Left lung (tissue), 10 donors: ENCODE results near the gene LAMA5. TPM values are rescaled to one million over a fixed set of nuclear protein-coding genes. Genes with fewer than 3 reads are reported as not detected.

ENCODE experiments used
- ATAC-seq: fragments of 200-7000 bp; cut with Tn5 transposase; one replicate; pipeline ENCODE4 v1.9.1; 2020; ENCODE audit warnings: moderate library complexity
- DNase-seq, 4 donors: peaks; one replicate each; pipeline ENCODE4 v3.0.0-alpha.2; 2013 to 2020
- H3K27ac ChIP-seq, 2 donors: fragments of 200-600 bp; sonication (generic) in 1 of 2; one replicate each; pipeline versions ENCODE4 v1.5.0 to v1.8.0; 2020 to 2021
- H3K27me3 ChIP-seq, 2 donors: fragments of 200-600 bp; sonication (generic) in 1 of 2; one replicate each; pipeline versions ENCODE4 v1.5.0 to v1.8.0; 2020 to 2021
- H3K36me3 ChIP-seq, 2 donors: fragments of 200-600 bp; sonication (generic) in 1 of 2; one replicate each; pipeline versions ENCODE4 v1.5.0 to v1.8.0; 2020 to 2021
- H3K4me1 ChIP-seq, 2 donors: fragments of 200-600 bp; one replicate each; pipeline ENCODE4 v1.8.0; 2021
- H3K4me3 ChIP-seq, 2 donors: fragments of 200-600 bp; sonication (generic) in 1 of 2; one replicate each; pipeline versions ENCODE4 v1.5.0 to v1.8.0; 2020 to 2021; ENCODE audit warnings: mild to moderate bottlenecking in 1 of 2
- H3K9me3 ChIP-seq, 2 donors: fragments of 200-600 bp; sonication (generic) in 1 of 2; one replicate each; pipeline versions ENCODE4 v1.5.0 to v1.8.0; 2020 to 2021
- intact Hi-C, 2 donors: fragments of 100-400 bp; cut with DNase I; formaldehyde crosslinking; loops; one replicate each; pipeline versions ENCODE4 v1.11.2 to v1.14.2; 2022
- polyA plus RNA-seq, 6 donors: library from polyadenylated mRNA; unstranded; fragments of 120-200 nt; gene quantifications; one replicate each; pipeline ENCODE4 v1.2.1, GENCODE V29; 2013; ENCODE audit not compliant: insufficient read length in 6 of 6
- total RNA-seq, 2 donors: library from RNA; stranded (reverse); fragmentation: NEBNext Ultra II Directional; extraction: Animal tissue kit (Norgen Biotek cat#: 25700); gene quantifications; one replicate each; pipeline ENCODE4 v1.2.1, GENCODE V29; 2021
- TF ChIP-seq, protein P1 (sequence below), 2 donors: fragments of 200-600 bp; sonication (generic) in 1 of 2; IDR thresholded peaks; one replicate each; pipeline versions ENCODE4 v1.5.0 to v1.8.0; 2021; ENCODE audit warnings: antibody characterized with exemption in 2 of 2
- donor health status: DM: no; HTN: yes; CAD: no.
- donor health status: DM: no; HTN: no; CAD: no.

The LAMA5 gene
- total and polyA plus RNA-seq, 8 donors, result 123 to 267 (median 158) TPM

DNA sequence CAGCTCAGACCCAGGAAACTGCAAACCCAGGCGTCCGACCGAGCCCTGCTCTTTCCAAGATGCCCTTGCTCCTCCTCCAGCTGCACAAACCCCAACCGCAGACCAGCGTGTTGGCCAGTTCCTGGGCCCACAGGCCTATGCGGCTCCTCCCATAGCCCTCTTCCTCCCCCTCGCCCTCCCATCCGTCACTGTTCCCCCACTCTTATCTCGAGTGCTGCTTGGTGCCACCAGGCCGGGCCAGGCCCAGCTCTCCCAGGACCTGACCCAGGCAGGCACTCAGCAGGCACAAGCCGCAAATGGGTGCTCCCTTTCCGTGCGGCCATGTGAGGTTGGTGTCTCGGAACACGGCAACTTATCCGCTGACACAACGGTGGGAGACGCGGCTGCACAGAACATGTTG, 35.8 kb downstream of the LAMA5 start:
- H3K36me3 ChIP-seq, result peaks cover 0 to 93% of the 10 kb centered on the region in 2 donors
- intact Hi-C loops, result no loop called here

DNA sequence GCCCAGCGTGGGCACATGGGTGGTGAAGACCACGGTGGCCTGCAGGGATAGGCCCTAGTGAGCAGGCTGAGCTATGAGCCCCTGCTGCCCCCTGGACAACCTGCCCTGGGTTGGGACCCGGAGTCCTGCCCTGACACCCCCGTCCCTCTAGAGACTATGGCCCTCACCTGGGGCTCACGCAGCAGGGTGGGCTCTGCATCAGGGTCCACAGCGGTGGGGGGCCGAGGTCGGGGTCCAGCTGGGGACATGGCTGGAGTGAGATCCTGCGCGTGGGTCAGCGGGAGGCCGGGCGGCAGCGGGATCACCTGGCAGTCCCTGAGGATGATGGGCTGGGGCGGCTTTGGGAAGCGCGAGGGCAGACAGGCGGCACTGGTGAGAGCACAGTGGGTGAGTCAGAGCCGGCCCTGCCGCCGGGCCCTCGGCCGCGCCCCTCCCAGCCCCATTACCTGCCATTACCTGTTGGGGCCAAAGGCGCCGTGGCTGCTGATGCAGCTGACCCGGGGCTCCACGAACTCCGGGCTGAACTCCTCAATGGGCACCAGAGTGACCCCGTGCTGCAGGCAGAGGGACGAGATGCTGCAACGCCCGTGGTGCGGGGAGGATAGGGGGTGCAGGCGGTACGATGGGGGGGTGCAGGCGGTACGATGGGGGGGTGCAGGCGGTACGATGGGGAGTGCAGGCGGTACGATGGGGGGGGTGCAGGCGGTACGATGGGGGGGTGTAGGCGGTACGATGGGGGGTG, 36.4 kb downstream of the LAMA5 start:
- H3K27ac ChIP-seq, result no peak overlapping the region
- H3K9me3 ChIP-seq, result no peaks in the 10 kb centered on the region
- H3K4me1 ChIP-seq, result no peaks in the 10 kb centered on the region
- DNase-seq (peak in 1 of 4 donors; percentile 74), ATAC-seq (no peak)
- H3K36me3 ChIP-seq, result peaks cover 0 to 94% of the 10 kb centered on the region in 2 donors
- intact Hi-C loops, result no loop called here
- H3K27me3 ChIP-seq, result no peaks in the 10 kb centered on the region
- no peak overlapping the region for H3K4me3 ChIP-seq
- TF ChIP-seq, protein P1, sequence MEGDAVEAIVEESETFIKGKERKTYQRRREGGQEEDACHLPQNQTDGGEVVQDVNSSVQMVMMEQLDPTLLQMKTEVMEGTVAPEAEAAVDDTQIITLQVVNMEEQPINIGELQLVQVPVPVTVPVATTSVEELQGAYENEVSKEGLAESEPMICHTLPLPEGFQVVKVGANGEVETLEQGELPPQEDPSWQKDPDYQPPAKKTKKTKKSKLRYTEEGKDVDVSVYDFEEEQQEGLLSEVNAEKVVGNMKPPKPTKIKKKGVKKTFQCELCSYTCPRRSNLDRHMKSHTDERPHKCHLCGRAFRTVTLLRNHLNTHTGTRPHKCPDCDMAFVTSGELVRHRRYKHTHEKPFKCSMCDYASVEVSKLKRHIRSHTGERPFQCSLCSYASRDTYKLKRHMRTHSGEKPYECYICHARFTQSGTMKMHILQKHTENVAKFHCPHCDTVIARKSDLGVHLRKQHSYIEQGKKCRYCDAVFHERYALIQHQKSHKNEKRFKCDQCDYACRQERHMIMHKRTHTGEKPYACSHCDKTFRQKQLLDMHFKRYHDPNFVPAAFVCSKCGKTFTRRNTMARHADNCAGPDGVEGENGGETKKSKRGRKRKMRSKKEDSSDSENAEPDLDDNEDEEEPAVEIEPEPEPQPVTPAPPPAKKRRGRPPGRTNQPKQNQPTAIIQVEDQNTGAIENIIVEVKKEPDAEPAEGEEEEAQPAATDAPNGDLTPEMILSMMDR (IDR thresholded peaks at IDR 0.05), result no peak

More for the DNA sequence above, 35.8 kb downstream of the LAMA5 start:
- no peaks in the 10 kb centered on the region for H3K27me3 ChIP-seq
- DNase-seq (peak in 1 of 4 donors; percentile 65), ATAC-seq (no peak)
- TF ChIP-seq, protein P1 (IDR thresholded peaks at IDR 0.05), result no peak
- no peaks in the 10 kb centered on the region for H3K9me3 ChIP-seq
- H3K4me3 ChIP-seq, result no peak overlapping the region
- H3K27ac ChIP-seq, result no peak overlapping the region
- H3K4me1 ChIP-seq, result no peaks in the 10 kb centered on the region

DNA sequence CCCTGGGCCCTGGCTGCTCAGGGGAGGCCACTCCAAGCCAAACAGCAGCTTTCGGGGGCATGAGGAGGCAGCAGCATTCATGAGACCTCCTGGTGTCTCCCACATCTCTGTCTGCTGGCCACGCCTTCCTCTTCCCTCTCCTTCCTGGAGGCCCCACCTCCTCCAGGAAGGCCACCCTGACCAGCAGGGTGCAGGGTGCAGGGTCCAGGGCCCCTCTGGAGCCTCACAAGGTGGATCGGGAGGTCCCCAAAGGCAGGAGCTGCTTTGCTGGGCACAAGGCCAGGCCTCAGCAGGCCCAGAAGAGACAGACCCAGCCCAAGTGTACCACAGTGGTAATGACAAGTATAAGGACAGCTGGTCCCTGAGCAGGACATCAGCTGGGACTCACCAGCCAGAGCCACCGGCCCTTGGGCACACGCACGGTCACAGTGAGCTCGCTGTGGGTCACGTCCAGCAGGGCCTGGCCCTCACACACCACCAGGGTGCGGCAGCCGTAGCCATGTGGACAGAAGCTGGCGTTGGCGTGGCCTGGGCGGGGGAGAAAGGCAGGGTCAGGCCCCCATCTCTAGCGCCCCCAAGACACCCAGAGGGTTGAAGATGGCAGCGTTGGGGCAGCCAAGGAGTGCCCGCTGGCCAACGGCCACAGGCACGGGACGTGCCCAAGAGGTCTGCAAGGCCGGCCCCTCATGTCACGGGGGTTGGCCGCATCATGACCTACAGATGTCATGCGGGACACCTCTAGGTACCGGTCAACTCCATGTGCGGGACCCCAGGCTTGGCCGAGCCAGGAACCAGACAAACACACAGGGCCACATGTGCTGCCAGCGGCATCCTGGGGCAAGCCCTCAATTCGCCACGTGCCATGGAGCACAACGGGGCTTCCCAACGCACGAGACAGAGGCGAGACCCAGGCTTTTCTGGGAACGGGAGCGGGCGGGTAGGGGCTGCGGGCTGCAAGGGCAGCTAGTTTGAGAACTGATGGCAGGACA, 37.4 kb downstream of the LAMA5 start:
- Histone ChIP-seq H3K27me3 (no peaks in the 10 kb centered on the region), H3K4me3 (no peak overlapping the region), H3K27ac (no peak overlapping the region), H3K9me3 (no peaks in the 10 kb centered on the region), H3K36me3 (peaks cover 0 to 97% of the 10 kb centered on the region in 2 donors), H3K4me1 (no peaks in the 10 kb centered on the region)
- intact Hi-C loops, result no loop called here
- DNase-seq (peak in 1 of 4 donors; percentile 78), ATAC-seq (no peak)
- TF ChIP-seq, protein P1 (IDR thresholded peaks at IDR 0.05), result no peak

DNA sequence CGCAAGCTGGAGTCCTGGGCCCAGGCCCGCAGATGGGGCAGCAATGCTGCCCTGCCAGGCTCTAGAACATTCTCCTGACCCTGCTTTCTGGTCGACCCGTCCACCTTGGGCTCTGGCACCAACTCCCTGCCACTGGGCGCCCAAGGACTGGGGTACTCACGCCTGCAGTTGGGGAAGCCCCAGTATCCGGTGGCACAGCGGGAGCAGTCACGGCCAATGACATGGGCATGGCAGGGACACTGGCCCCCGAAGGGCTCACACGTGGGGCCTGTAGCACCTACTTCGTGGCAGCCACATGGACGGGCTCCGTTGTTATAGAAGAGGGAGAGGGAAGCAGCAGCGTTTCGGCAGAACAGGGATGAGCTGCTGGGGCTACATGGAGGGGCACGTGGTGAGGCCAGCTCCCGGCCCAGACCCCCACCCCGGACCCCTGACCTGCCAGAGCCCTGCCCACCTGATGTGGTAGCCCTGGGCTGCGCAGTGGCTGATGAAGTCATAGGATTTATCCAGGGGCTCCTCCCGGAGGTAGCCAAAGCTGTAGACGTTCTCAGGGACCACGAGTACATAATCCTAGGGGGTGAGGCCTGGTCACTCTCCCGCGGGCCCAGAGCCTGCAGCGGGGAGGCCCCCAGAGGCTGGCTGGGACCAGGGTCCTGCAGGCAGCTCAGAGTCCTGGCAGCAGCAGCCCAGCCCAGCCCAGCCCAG, 38.3 kb downstream of the LAMA5 start:
- intact Hi-C loops, result no loop called here
- Histone ChIP-seq H3K9me3 (no peaks in the 10 kb centered on the region), H3K4me1 (no peaks in the 10 kb centered on the region), H3K27me3 (no peaks in the 10 kb centered on the region), H3K4me3 (no peak overlapping the region), H3K27ac (no peak overlapping the region), H3K36me3 (peaks cover 0 to 98% of the 10 kb centered on the region in 2 donors)
- ATAC-seq (no peak), DNase-seq (peak in 1 of 4 donors; percentile 63)
- TF ChIP-seq, protein P1 (IDR thresholded peaks at IDR 0.05), result no peak
